ENCODE measurements around the gene NODAL. TPM values are rescaled to one million over a fixed set of nuclear protein-coding genes. Genes with fewer than 3 reads are reported as not detected.

NODAL gene
- total RNA-seq, 4 donors from 2014 or later = not detected

DNA sequence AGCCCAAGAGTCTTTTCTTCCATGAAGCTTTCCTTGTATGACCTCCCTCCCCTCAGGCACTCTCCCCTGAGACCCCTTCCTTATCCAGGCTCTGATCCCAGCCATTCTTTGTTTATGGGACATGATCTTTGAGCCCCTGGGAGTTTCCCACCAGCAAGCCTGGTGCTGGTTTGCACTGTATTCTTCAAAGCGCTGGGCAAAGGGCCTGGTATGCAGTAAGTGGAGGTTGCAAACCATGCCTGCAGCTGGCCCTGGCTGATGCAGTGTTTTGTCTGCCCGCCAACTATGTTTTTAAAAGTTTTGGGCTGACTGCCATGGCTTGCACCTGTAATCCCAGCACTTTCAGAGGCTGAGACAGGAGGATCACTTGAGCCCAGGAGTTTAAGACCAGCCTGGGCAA is 6.8 kb upstream of the NODAL start:
- Histone ChIP-seq H3K36me3 (no peaks in the 10 kb centered on the region), H3K4me3 (no peak overlapping the region), H3K27ac (no peak overlapping the region), H3K4me1 (peaks cover 0 to 17% (median 11%) of the 10 kb centered on the region in 4 donors), H3K27me3 (no peaks in the 10 kb centered on the region), H3K9me3 (no peaks in the 10 kb centered on the region)
- intact Hi-C loops (cut with DNase I; ENCODE audit: low total_unique reads) (no loop called here), in situ Hi-C loops (cut with MboI; ENCODE audit: low pct_ligation_motif_present in 1 of 4, low pct_unique_long_range_greater_than_20kb in 1 of 4, low sequenced_read_pairs in 3 of 4) (no loop called here)
- WGBS, 2 donors (ENCODE audit: low coverage in 1 of 2) = 26% methylated on average over 2 of the region's 2 CpGs; no CpG with 5 or more reads in 1 of the 2 donors
- TF ChIP-seq POLR2A (IDR thresholded peaks at IDR 0.05) (no peak), EP300 (IDR thresholded peaks at IDR 0.05; ENCODE audit: low read depth) (no peak), POLR2AphosphoS5 (IDR thresholded peaks at IDR 0.05) (no peak)
- TF ChIP-seq, protein P1, sequence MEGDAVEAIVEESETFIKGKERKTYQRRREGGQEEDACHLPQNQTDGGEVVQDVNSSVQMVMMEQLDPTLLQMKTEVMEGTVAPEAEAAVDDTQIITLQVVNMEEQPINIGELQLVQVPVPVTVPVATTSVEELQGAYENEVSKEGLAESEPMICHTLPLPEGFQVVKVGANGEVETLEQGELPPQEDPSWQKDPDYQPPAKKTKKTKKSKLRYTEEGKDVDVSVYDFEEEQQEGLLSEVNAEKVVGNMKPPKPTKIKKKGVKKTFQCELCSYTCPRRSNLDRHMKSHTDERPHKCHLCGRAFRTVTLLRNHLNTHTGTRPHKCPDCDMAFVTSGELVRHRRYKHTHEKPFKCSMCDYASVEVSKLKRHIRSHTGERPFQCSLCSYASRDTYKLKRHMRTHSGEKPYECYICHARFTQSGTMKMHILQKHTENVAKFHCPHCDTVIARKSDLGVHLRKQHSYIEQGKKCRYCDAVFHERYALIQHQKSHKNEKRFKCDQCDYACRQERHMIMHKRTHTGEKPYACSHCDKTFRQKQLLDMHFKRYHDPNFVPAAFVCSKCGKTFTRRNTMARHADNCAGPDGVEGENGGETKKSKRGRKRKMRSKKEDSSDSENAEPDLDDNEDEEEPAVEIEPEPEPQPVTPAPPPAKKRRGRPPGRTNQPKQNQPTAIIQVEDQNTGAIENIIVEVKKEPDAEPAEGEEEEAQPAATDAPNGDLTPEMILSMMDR (IDR thresholded peaks at IDR 0.05) = no peak
- DNase-seq = no peak

DNA sequence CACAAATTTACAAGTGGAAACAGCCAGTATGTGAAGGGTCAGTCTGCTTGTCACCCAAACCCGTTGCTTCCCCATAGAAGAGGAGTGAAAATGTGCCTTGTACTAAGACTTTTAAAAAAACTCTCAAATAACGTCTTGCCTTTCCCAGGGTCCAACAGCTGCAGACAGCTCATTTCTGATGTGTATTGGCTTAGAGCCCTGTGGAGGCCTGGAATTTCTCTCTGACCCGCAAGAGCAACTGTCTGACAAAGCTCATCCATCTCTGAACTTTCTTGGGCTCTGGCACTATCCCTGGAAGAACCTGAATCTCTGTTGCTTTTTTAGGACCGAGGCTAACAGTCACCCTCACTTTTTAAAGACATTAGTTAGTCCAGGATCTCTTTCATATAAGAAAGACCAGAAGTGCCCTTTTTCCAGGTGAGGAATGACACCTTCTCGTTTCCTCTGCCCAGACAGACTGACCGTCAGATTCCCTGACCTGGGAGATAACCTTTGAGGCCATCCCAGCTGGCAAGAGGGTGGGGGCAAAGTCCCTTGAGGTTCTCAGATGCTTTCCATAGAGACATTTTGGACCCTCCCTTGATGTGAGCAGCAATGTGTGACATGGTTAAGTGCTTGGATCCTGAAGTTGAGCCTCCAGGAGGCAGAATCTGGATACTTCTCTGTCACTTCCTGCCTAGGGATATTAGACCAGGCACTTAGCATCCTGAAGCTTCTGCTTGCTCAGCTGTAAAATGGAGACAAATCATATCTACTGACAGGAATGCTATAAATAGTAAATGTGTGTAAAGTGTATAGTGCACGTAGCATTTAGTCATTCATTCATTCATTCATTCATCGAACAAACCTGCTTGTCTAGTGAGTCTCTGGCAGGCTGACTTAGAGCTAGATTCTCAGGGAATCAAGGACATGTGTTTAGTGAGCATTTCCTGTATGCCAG is 4.5 kb upstream of the NODAL start:
- Histone ChIP-seq H3K4me3 (no peak overlapping the region), H3K9me3 (no peaks in the 10 kb centered on the region), H3K27me3 (peaks cover 18% of the 10 kb centered on the region), H3K27ac (peak overlapping the region; percentile 5 to 56 (median 52)), H3K36me3 (no peaks in the 10 kb centered on the region), H3K4me1 (peaks cover 11 to 37% (median 18%) of the 10 kb centered on the region in 4 donors)
- WGBS, 2 donors (ENCODE audit: low coverage in 1 of 2) = 42 to 67% methylated on average over 2 to 8 of the region's 8 CpGs
- intact Hi-C loops (cut with DNase I; ENCODE audit: low total_unique reads) = no loop called here
- in situ Hi-C loops (cut with MboI; ENCODE audit: low pct_ligation_motif_present in 1 of 4, low pct_unique_long_range_greater_than_20kb in 1 of 4, low sequenced_read_pairs in 3 of 4) = no loop called here
- no peak for DNase-seq
- TF ChIP-seq, protein P1 (IDR thresholded peaks at IDR 0.05) = no peak
- TF ChIP-seq POLR2A (IDR thresholded peaks at IDR 0.05) (no peak), POLR2AphosphoS5 (IDR thresholded peaks at IDR 0.05) (peak in 2 of 3 donors; percentile 73 to 78)

DNA sequence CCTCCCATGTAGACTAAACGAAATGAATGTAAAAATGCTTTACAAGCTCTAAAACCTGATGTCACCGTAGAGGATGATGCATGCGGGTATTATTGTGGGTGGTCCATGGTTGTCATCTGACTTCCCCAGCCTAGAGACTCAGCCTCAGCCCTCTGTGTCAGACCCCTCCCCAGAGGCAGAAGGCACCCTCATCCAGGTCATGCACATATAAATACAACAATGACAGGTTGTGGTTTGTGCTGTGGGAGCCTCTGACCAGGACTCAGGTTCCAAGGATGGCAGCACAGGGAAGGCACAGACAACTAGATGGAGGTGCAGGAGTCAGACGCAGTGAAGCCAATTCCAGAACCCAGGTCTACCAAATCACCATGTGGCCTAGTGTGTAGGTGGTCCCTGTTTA is 3.3 kb upstream of the NODAL start:
- Histone ChIP-seq H3K27ac (no peak overlapping the region), H3K4me3 (no peak overlapping the region), H3K36me3 (no peaks in the 10 kb centered on the region), H3K4me1 (peaks cover 12 to 46% (median 26%) of the 10 kb centered on the region in 4 donors), H3K9me3 (no peaks in the 10 kb centered on the region), H3K27me3 (peaks cover 30% of the 10 kb centered on the region)
- 84% methylated on average over 4 of the region's 4 CpGs; no CpG with 5 or more reads in 1 of the 2 donors for WGBS, 2 donors (ENCODE audit: low coverage in 1 of 2)
- in situ Hi-C loops (cut with MboI; ENCODE audit: low pct_ligation_motif_present in 1 of 4, low pct_unique_long_range_greater_than_20kb in 1 of 4, low sequenced_read_pairs in 3 of 4) = no loop called here
- DNase-seq = no peak
- intact Hi-C loops (cut with DNase I; ENCODE audit: low total_unique reads) = no loop called here
- TF ChIP-seq, protein P1 (IDR thresholded peaks at IDR 0.05) = no peak
- TF ChIP-seq EP300 (IDR thresholded peaks at IDR 0.05; ENCODE audit: low read depth) (no peak), POLR2AphosphoS5 (IDR thresholded peaks at IDR 0.05) (no peak), POLR2A (IDR thresholded peaks at IDR 0.05) (no peak)

GRCh38 chr10:70442332-70442988 is 979 bp upstream of the NODAL start:
- TF ChIP-seq POLR2A (IDR thresholded peaks at IDR 0.05) (no peak), POLR2AphosphoS5 (IDR thresholded peaks at IDR 0.05) (no peak), EP300 (IDR thresholded peaks at IDR 0.05; ENCODE audit: low read depth) (no peak)
- TF ChIP-seq, protein P1 (IDR thresholded peaks at IDR 0.05) = no peak
- Histone ChIP-seq H3K27me3 (peaks cover 44% of the 10 kb centered on the region), H3K36me3 (no peaks in the 10 kb centered on the region), H3K27ac (no peak overlapping the region), H3K4me1 (peaks cover 12 to 38% (median 23%) of the 10 kb centered on the region in 4 donors), H3K9me3 (no peaks in the 10 kb centered on the region), H3K4me3 (no peak overlapping the region)
- 49 to 63% methylated on average over 3 to 6 of the region's 6 CpGs for WGBS, 2 donors (ENCODE audit: low coverage in 1 of 2)
- intact Hi-C loops (cut with DNase I; ENCODE audit: low total_unique reads) (no loop called here), in situ Hi-C loops (cut with MboI; ENCODE audit: low pct_ligation_motif_present in 1 of 4, low pct_unique_long_range_greater_than_20kb in 1 of 4, low sequenced_read_pairs in 3 of 4) (no loop called here)
- DNase-seq = peak; percentile 46
